Right lobe of liver (tissue), 4 donors: ENCODE results near the gene CROCC2.

Experiments used
- POLR2A ChIP-seq: fragments of 450-650 bp; IDR thresholded peaks from one replicate; pipeline ENCODE4 v1.6.1; 2017; ENCODE audit warnings: antibody characterized with exemption, mild to moderate bottlenecking
- TF ChIP-seq, protein P1 (sequence below), 4 donors: fragments of 200-600 bp in 3 of 4; fragments of 450-650 bp in 1 of 4; IDR thresholded peaks; one replicate each; pipeline versions ENCODE4 v1.5.1 to v1.8.0; 2016 to 2022; ENCODE audit warnings: antibody characterized with exemption in 4 of 4, mild to moderate bottlenecking in 2 of 4
- donor health status: DM: no; HTN: no; CAD: no.
- donor health status: DM: no; HTN: no; CAD: no.
- donor health status: DM: no; HTN: yes; CAD: no.

- TF ChIP-seq, protein P1, sequence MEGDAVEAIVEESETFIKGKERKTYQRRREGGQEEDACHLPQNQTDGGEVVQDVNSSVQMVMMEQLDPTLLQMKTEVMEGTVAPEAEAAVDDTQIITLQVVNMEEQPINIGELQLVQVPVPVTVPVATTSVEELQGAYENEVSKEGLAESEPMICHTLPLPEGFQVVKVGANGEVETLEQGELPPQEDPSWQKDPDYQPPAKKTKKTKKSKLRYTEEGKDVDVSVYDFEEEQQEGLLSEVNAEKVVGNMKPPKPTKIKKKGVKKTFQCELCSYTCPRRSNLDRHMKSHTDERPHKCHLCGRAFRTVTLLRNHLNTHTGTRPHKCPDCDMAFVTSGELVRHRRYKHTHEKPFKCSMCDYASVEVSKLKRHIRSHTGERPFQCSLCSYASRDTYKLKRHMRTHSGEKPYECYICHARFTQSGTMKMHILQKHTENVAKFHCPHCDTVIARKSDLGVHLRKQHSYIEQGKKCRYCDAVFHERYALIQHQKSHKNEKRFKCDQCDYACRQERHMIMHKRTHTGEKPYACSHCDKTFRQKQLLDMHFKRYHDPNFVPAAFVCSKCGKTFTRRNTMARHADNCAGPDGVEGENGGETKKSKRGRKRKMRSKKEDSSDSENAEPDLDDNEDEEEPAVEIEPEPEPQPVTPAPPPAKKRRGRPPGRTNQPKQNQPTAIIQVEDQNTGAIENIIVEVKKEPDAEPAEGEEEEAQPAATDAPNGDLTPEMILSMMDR (IDR thresholded peaks at IDR 0.05): no peak
- no peak for TF ChIP-seq POLR2A
Observed at GRCh38 chr2:241035818-241036396, 129.8 kb downstream of the CROCC2 start.
